ENCODE data around the gene MGAT5. TPM values are rescaled to one million over a fixed set of nuclear protein-coding genes. Genes with fewer than 3 reads are reported as not detected.
A peak's percentile ranks its signal among the peaks of the same experiment; 100 is the strongest.

Gene MGAT5
- polyA plus RNA-seq, 3 donors, result 39.4 to 50.7 (median 46.8) TPM

- DNase-seq (ENCODE audit: extremely low read depth in 1 of 11, low read depth in 9 of 11, low spot score in 4 of 11), result no peak
Observed at GRCh38 chr2:134246154-134246874, 7.6 kb upstream of the MGAT5 start.

- DNase-seq (ENCODE audit: extremely low read depth in 1 of 11, low read depth in 9 of 11, low spot score in 4 of 11), result no peak
Observed at GRCh38 chr2:134247679-134248078, 6.2 kb upstream of the MGAT5 start.

DNA sequence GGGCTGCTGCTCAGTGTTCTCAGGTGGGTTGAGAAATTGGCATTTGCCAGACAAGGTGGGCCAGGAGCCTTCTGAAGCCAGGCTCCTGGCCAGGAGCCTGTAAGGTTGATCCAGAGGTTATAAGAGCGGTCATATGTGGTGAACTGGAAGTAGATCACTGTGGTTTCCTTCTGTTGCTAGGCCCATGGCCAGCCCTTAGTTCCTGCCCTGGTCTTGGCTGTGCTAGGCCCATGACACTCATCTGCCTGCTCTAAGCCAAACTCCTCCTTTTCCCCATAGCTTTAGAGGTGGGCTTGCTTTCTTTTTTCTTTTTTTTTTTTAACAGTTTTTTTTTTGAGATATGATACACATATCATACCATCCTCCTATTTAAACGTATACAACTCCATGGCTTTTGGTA, 5.0 kb upstream of the MGAT5 start:
- no peak for DNase-seq (ENCODE audit: extremely low read depth in 1 of 11, low read depth in 9 of 11, low spot score in 4 of 11)

- DNase-seq (ENCODE audit: extremely low read depth in 1 of 11, low read depth in 9 of 11, low spot score in 4 of 11), result no peak
Observed at GRCh38 chr2:134249755-134250154, 4.1 kb upstream of the MGAT5 start.

- DNase-seq (ENCODE audit: extremely low read depth in 1 of 11, low read depth in 9 of 11, low spot score in 4 of 11), result no peak
Observed at GRCh38 chr2:134250840-134251461, 2.9 kb upstream of the MGAT5 start.

DNA sequence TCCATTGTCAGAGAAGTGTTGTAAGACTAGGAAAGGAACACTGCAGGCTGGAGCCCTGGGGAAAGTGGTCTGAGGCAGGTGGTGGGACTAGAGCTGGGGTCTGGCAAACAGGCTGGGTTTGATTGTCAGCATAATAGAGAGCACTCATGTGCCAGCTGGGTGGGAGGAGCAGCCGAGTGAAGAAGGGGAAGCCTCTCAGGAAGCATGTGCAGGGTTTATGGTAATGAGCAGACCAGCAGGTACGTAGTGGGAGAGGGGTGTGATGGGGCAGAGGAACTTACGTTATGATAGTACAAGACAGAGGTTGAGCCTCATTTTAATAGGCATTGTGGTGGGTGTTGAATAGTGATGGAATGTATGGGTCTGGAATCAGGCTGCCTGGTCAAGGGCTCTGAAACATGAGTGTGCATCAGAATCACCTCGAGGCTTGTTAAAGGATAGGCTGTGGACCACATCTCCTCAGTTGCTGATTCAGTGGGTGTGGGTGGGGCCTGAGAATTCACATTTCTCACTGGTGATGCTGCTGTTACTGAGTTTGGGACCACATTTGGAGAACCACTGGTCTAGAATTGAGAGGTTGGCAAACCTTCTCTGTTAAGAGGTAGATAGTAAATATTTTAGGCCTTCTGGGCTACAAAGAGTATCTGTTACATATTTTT, 1.7 kb upstream of the MGAT5 start:
- no peak for DNase-seq (ENCODE audit: extremely low read depth in 1 of 11, low read depth in 9 of 11, low spot score in 4 of 11)

DNA sequence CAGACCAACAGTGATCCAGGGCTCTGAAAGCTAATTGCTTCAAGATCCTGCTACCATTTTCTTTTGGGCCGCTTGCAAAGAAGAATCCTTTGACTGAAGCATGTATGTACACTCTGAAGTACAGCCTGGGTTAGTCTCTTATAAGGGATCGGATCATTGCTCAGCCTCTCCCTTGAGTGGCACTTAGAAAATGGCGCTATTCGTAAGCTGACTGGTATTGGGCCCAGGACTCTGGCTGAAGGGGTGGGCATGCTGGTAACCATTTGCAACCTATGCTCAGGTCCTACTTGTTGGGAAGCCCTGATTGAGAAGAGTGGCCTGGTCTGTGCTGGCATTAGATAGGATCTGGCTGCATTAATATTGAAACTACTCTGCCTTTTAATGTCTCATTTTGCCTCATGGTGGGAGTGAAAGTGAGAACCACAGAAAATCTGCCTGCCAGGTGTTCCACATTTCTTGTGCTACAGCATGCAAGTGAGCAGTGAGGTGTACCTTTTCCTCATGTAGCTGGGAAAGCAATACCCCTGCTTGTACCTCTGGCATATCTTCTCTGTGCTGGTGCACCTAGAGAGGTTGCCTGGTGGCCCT, 661 bp upstream of the MGAT5 start:
- DNase-seq (ENCODE audit: extremely low read depth in 1 of 11, low read depth in 9 of 11, low spot score in 4 of 11), result no peak

GRCh38 chr2:134254824-134255223, 952 bp downstream of the MGAT5 start:
- DNase-seq (ENCODE audit: extremely low read depth in 1 of 11, low read depth in 9 of 11, low spot score in 4 of 11), result peak in 1 of 11 donors; percentile 53

GRCh38 chr2:134256956-134257355, 3.1 kb downstream of the MGAT5 start:
- no peak for DNase-seq (ENCODE audit: extremely low read depth in 1 of 11, low read depth in 9 of 11, low spot score in 4 of 11)

- no peak for DNase-seq (ENCODE audit: extremely low read depth in 1 of 11, low read depth in 9 of 11, low spot score in 4 of 11)
Observed at GRCh38 chr2:134257509-134257908, 3.6 kb downstream of the MGAT5 start.

- DNase-seq (ENCODE audit: extremely low read depth in 1 of 11, low read depth in 9 of 11, low spot score in 4 of 11), result no peak
Observed at GRCh38 chr2:134257965-134258683, 4.3 kb downstream of the MGAT5 start.

DNA sequence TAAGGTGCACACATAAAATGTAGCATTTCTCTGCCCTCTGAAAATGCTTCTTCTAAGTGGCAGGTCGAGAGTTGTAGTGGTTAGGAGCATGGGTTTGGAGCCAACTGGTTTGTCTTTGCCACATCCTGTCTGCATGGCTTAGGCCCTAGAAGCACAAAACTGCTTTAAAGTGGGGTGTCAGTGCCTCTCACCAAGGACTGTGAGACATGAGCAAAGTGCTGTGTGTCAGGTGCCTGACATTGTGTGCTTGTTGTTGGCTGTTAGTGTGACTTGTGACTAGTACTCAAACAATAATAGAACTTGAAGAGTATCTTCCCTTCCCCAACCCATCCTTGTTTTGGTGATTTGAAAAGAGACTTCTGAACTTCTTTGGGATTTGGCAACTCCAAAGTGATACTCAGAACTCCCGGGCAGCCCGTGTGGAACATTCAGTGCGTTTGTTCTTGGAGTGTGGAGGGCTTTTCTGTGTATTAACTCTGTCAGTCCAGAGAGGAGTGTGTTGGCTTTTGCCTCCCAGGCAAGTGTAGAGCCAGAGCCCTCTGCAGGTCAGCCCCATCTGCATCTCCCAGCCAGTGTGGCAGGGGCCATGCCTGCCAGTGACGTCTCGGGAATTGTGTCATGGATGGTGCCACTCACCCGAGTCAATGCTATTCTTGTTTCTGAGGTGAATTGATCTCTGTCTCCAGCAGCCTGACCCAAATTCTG, 5.0 kb downstream of the MGAT5 start:
- no peak for DNase-seq (ENCODE audit: extremely low read depth in 1 of 11, low read depth in 9 of 11, low spot score in 4 of 11)

- DNase-seq (ENCODE audit: extremely low read depth in 1 of 11, low read depth in 9 of 11, low spot score in 4 of 11), result no peak
Observed at GRCh38 chr2:134259571-134259970, 5.7 kb downstream of the MGAT5 start.

GRCh38 chr2:134259994-134260393, 6.1 kb downstream of the MGAT5 start:
- no peak for DNase-seq (ENCODE audit: extremely low read depth in 1 of 11, low read depth in 9 of 11, low spot score in 4 of 11)

DNA sequence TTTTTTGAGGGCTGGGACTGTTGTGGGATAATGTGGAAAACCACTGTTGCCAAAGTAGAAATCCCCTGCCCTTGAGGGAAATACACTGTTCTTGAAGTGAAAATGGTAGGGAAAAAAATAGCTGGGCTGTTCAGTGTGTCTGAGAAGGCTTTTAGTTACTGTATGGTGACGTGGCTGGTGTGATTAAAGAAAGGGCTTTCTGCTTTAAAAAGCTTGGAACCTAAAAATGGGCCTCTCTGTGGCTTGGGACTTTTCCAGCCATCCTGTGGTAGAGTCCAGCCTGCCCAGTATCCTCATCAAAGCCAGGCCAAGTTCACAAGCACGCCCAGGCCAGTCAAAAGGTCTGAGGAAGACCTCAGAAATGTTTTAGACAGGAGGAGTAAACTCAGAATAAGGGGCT, 6.8 kb downstream of the MGAT5 start:
- no peak for DNase-seq (ENCODE audit: extremely low read depth in 1 of 11, low read depth in 9 of 11, low spot score in 4 of 11)

- DNase-seq (ENCODE audit: extremely low read depth in 1 of 11, low read depth in 9 of 11, low spot score in 4 of 11), result no peak
Observed at GRCh38 chr2:134261398-134262131, 7.7 kb downstream of the MGAT5 start.

DNA sequence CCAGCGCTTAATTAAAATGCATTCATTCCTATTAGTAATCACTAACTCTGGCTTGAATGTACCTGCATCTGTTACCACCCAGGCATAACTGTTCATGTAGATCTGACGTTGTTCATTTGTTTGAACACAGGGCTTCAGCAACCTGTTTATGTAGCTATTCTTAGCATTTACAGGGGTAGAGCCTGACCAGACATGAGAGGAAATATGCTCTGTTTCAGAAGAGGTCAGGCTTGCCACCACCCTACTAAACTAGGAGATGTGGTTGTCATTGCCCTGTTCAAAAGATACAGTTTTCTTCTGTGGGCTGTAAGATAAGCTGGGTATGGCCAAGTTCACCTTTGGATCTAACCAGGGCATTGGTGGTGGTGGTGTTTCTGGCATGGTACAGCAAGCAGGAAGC, 8.8 kb downstream of the MGAT5 start:
- DNase-seq (ENCODE audit: extremely low read depth in 1 of 11, low read depth in 9 of 11, low spot score in 4 of 11), result no peak

DNA sequence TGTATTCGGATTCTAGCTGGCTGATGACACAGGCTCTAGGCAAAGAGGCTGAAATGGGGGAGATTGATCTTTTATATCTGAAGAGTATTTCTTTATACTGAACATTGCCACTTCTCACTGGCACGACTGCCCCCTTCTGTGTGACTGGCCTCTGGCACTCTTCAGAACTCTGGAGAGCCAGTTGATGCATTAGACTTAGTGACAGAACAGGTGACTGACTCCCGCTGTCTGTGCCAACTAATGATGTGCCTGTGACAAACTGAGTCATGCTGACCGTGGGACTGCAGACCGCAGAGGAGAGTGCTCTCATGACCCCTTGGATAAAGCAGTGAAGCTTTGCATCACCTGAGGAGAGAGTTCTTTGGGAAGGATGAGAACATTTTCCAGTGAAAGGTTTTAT, 14.4 kb downstream of the MGAT5 start:
- no peak for DNase-seq (ENCODE audit: extremely low read depth in 1 of 11, low read depth in 9 of 11, low spot score in 4 of 11)

Data from renal cortex interstitium (tissue), 11 donors.